HepG2 (cell line): ENCODE data around the gene MXI1. TPM values are rescaled to one million over a fixed set of nuclear protein-coding genes. Genes with fewer than 3 reads are reported as not detected.

Experiments
- ATAC-seq: fragments of 200-7000 bp; cut with Tn5 transposase; 3 replicates; pipeline ENCODE4 v1.9.1; 2020; ENCODE audit warnings: mild to moderate bottlenecking, moderate library complexity
- BruUV-seq: library from RNA; stranded (reverse); fragments of 400-500 nt; replicated peaks from 2 replicates; lab custom pipeline; 2021; lab: Mats Ljungman, UMichigan
- CTCF ChIA-PET: fragments of 300-600 bp; formaldehyde crosslinking; extraction: SDS; loops from one replicate; lab custom pipeline; 2021; ENCODE audit warnings: low total read pairs, inconsistent platforms, low intra/inter-chr PET ratio; lab: Yijun Ruan, JAX
- POLR2A ChIA-PET: fragments of 350-600 bp; sonication (Branson Sonifier 250); formaldehyde crosslinking; loops from one replicate; lab custom pipeline; 2020; ENCODE audit warnings: antibody characterized with exemption, inconsistent platforms; lab: Yijun Ruan, JAX
- DNase-seq: peaks from one replicate; pipeline ENCODE4 v3.0.0-alpha.2; 2015; ENCODE audit warnings: low spot score
- FAIRE-seq: peaks from 3 replicates; lab custom pipeline; 2011; peaks lifted over from hg19 to GRCh38; lab: Jason Lieb, UNC
- H2AFZ ChIP-seq: one replicate; pipeline ENCODE4 v1.6.1; 2011; ENCODE audit warnings: low read length, inconsistent platforms
- H3K27ac ChIP-seq: fragments of 300-600 bp; 3 replicates; pipeline ENCODE4 v1.8.0; 2011; ENCODE audit warnings: mixed run types, mild to moderate bottlenecking, mixed read lengths, low read length, inconsistent platforms; ENCODE audit not compliant: insufficient read depth; ENCODE audit errors: extremely low read length
- H3K27me3 ChIP-seq, 2 experiments: fragments of 200-600 bp in 1 of 2; 2 replicates in 1 of 2; 3 replicates in 1 of 2; pipeline versions ENCODE4 v1.6.0 to v1.8.0; 2011; ENCODE audit warnings: low read length in 2 of 2, mild to moderate bottlenecking in 2 of 2, moderate library complexity in 2 of 2, inconsistent platforms in 1 of 2; ENCODE audit not compliant: insufficient read depth in 2 of 2, control insufficient read depth in 1 of 2
- H3K36me3 ChIP-seq, 2 experiments: fragments of 200-600 bp in 1 of 2; replicated peaks in 1 of 2; 2 replicates in 1 of 2; 3 replicates in 1 of 2; pipeline versions ENCODE4 v1.5.1 to v1.8.0; 2011; ENCODE audit warnings: low read length in 2 of 2, inconsistent platforms in 1 of 2; ENCODE audit not compliant: insufficient read depth in 2 of 2, control insufficient read depth in 1 of 2
- H3K4me1 ChIP-seq: 2 replicates; pipeline ENCODE4 v1.5.1; 2012; ENCODE audit warnings: low read length, inconsistent platforms; ENCODE audit not compliant: insufficient read depth
- H3K4me2 ChIP-seq: 2 replicates; pipeline ENCODE4 v1.6.0; 2011; ENCODE audit warnings: low read depth, low read length, inconsistent platforms
- H3K4me3 ChIP-seq, 3 experiments: fragments of 200-600 bp in 1 of 3; sonication (generic), shearing (Covaris generic) in 1 of 3; replicated peaks in 1 of 3; 2 replicates each; pipeline ENCODE4 v1.5.1; 2011 to 2016; ENCODE audit warnings: low read length in 3 of 3, inconsistent platforms in 2 of 3, low read depth in 2 of 3, mild to moderate bottlenecking in 2 of 3, control low read depth in 1 of 3, mixed read lengths in 1 of 3; ENCODE audit not compliant: insufficient read depth in 1 of 3
- H3K79me2 ChIP-seq: one replicate; pipeline ENCODE4 v1.6.1; 2011; ENCODE audit warnings: low read length, inconsistent platforms; ENCODE audit not compliant: insufficient read depth
- H3K9ac ChIP-seq: 2 replicates; pipeline ENCODE4 v1.6.0; 2011; ENCODE audit warnings: mild to moderate bottlenecking, low read depth, low read length, inconsistent platforms; ENCODE audit not compliant: insufficient read depth
- H3K9me3 ChIP-seq: 2 replicates; pipeline ENCODE4 v1.5.1; 2012; ENCODE audit warnings: mild to moderate bottlenecking, low read length
- H4K20me1 ChIP-seq: 2 replicates; pipeline ENCODE4 v1.6.0; 2011; ENCODE audit warnings: inconsistent platforms, mild to moderate bottlenecking, low read length, moderate library complexity; ENCODE audit not compliant: insufficient read depth
- BRD4 ChIP-seq: sonication (generic); formaldehyde crosslinking; IDR thresholded peaks from 2 replicates; pipeline ENCODE4 v1.4.0; 2020; ENCODE audit warnings: missing genetic modification reagents
- ETV5 ChIP-seq: IDR thresholded peaks from 2 replicates; pipeline ENCODE4 v1.6.1; 2018; ENCODE audit warnings: missing biosample characterization, missing genetic modification reagents, inconsistent platforms, borderline replicate concordance
- NCOA5 ChIP-seq: sonication (generic); formaldehyde crosslinking; IDR thresholded peaks from 2 replicates; pipeline ENCODE4 v1.4.0; 2020; ENCODE audit warnings: missing genetic modification reagents
- TAF15 ChIP-seq: fragments of 200-400 bp; formaldehyde crosslinking; IDR thresholded peaks from one replicate; pipeline ENCODE4 v1.6.1; 2018; ENCODE audit warnings: mild to moderate bottlenecking, low read depth, low read length; ENCODE audit not compliant: poor library complexity, severe bottlenecking
- TCF12 ChIP-seq, 2 experiments: fragments of 450-650 bp in 1 of 2; sonication (generic) in 1 of 2; formaldehyde crosslinking in 1 of 2; IDR thresholded peaks; 2 replicates each; pipeline versions ENCODE4 v1.6.1 to v1.8.0; 2017 to 2022; ENCODE audit warnings: antibody characterized with exemption in 1 of 2, mild to moderate bottlenecking in 1 of 2, missing genetic modification reagents in 1 of 2, moderate library complexity in 1 of 2
- TFAP4 ChIP-seq: sonication (generic); IDR thresholded peaks from 2 replicates; pipeline ENCODE4 v1.6.1; 2016; ENCODE audit warnings: low read depth, borderline replicate concordance
- TP53 ChIP-seq: sonication (generic); formaldehyde crosslinking; conservative IDR thresholded peaks from 2 replicates; pipeline ENCODE4 v1.4.0; 2020; ENCODE audit warnings: missing genetic modification reagents
- ZNF18 ChIP-seq: sonication (generic); formaldehyde crosslinking; IDR thresholded peaks from 2 replicates; pipeline ENCODE4 v1.8.0; 2022; ENCODE audit warnings: mild to moderate bottlenecking, missing genetic modification reagents; ENCODE audit not compliant: insufficient replicate concordance
- ZNF205 ChIP-seq: IDR thresholded peaks from 2 replicates; pipeline ENCODE4 v1.6.1; 2018; ENCODE audit warnings: missing biosample characterization, missing genetic modification reagents
- ZNF609 ChIP-seq: sonication (generic); formaldehyde crosslinking; IDR thresholded peaks from 2 replicates; pipeline ENCODE4 v1.4.0; 2020; ENCODE audit warnings: mild to moderate bottlenecking, missing genetic modification reagents, borderline replicate concordance
- ZNF749 ChIP-seq: sonication (generic); formaldehyde crosslinking; IDR thresholded peaks from 2 replicates; pipeline ENCODE4 v1.8.0; 2022; ENCODE audit warnings: mild to moderate bottlenecking, missing genetic modification reagents, moderate library complexity, borderline replicate concordance
- WGBS: methylation state at CpG from one replicate; pipeline ENCODE4 v1.1.6; 2017; ENCODE audit warnings: low lambda C conversion rate; 5-methylcytosine and 5-hydroxymethylcytosine counted together
- in situ Hi-C: cut with HindIII; loops from 2 replicates; pipeline ENCODE4 v1.10.0; 2017; ENCODE audit warnings: low pct_unique_long_range_greater_than_20kb; ENCODE audit not compliant: extremely low pct_ligation_motif_present
- intact Hi-C: fragments of 100-400 bp; cut with micrococcal nuclease; formaldehyde crosslinking; loops from one replicate; pipeline ENCODE4 v1.10.0; 2022; ENCODE audit not compliant: unreplicated experiment
- polyA plus RNA-seq, 8 experiments: library from polyadenylated mRNA; depleted of rRNA in 3 of 8; stranded (reverse) in 7 of 8; unstranded in 1 of 8; fragments of >200 nt; fragmentation: Illumina TruSeq in 4 of 8; extraction: Trizol in 4 of 8; gene quantifications; 2 replicates each; pipeline versions ENCODE4 v1.2.1 to v1.2.3, GENCODE V29; 2011 to 2016; ENCODE audit warnings: low read depth in 4 of 8, missing spikeins in 1 of 8, mixed read lengths in 1 of 8; ENCODE audit not compliant: insufficient read depth in 1 of 8
- total RNA-seq, 5 experiments: library from RNA; depleted of rRNA; stranded (reverse); fragments of >200 nt; fragmentation: Illumina TruSeq; extraction: Trizol; gene quantifications; 2 replicates each; pipeline ENCODE4 v1.2.3, GENCODE V29; 2016; ENCODE audit warnings: low read depth in 1 of 5

MXI1 gene
- total and polyA plus RNA-seq, 2 of the 13 experiments (the other 11 are each of a cell fraction or from before 2014, with no cell fraction given) = 6.6 to 22.0 TPM

- H3K4me3 ChIP-seq = no peak overlapping the region
- DNase-seq = no peak
- ChIA-PET POLR2A (no interaction called here), CTCF (no interaction called here)
- H4K20me1 ChIP-seq = peaks cover 38% of the 10 kb centered on the region
- 80% methylated on average over 13 of the region's 13 CpGs for WGBS
- H3K4me2 ChIP-seq = no peak overlapping the region
- no peak overlapping the region for H3K27ac ChIP-seq
- no TSS peak for BruUV-seq
- no peaks in the 10 kb centered on the region for H3K79me2 ChIP-seq
- in situ Hi-C loops (loop anchor here (5.0 kb wide), 1 partner anchor 86 kb away; no protein-coding TSS in a partner anchor), intact Hi-C loops (no loop called here)
- no peak overlapping the region for H2AFZ ChIP-seq
- H3K9ac ChIP-seq = no peak overlapping the region
- H3K36me3 ChIP-seq = 0 out of 5 replicates have a peak, but pooled peaks cover 0 to 4% of the 10 kb centered on the region in 2 experiments
- H3K4me1 ChIP-seq = peaks cover 48% of the 10 kb centered on the region
- H3K27me3 ChIP-seq = no peaks in the 10 kb centered on the region
- no peak for ATAC-seq
- no peak for FAIRE-seq
- no peaks in the 10 kb centered on the region for H3K9me3 ChIP-seq
- TF ChIP-seq ZNF205 (CRISPR knock-in tag) = no peak
- TF ChIP-seq TP53 (CRISPR knock-in tag) = no peak
- TF ChIP-seq TAF15 = no peak
- no peak for TF ChIP-seq TFAP4
- TF ChIP-seq ETV5 (CRISPR knock-in tag) = no peak
- no peak for TF ChIP-seq ZNF609 (CRISPR knock-in tag)
- no peak for TF ChIP-seq ZNF749 (CRISPR knock-in tag)
- no peak for TF ChIP-seq ZNF18 (CRISPR knock-in tag)
- no peak for TF ChIP-seq TCF12 (IDR thresholded peaks at IDR 0.05)
- no peak for TF ChIP-seq TCF12 (CRISPR knock-in tag; IDR thresholded peaks at IDR 0.05)
- TF ChIP-seq NCOA5 (CRISPR knock-in tag) = no peak
- no peak for TF ChIP-seq BRD4
Observed at GRCh38 chr10:110223298-110223925, 16.0 kb downstream of the MXI1 start.
